HepG2 (cell line): ENCODE results near the gene ANKRD11. TPM values are rescaled to one million over a fixed set of nuclear protein-coding genes. Genes with fewer than 3 reads are reported as not detected.

Experiments
- AHDC1 ChIP-seq: sonication (generic); formaldehyde crosslinking; IDR thresholded peaks from 2 replicates; pipeline ENCODE4 v1.5.1; 2020; ENCODE audit warnings: mild to moderate bottlenecking, missing genetic modification reagents, borderline replicate concordance
- ETS1 ChIP-seq: sonication (generic); formaldehyde crosslinking; IDR thresholded peaks from 2 replicates; pipeline ENCODE4 v1.4.0; 2020; ENCODE audit warnings: missing genetic modification reagents
- HMG20B ChIP-seq: conservative IDR thresholded peaks from 2 replicates; pipeline ENCODE4 v1.6.1; 2016; ENCODE audit warnings: missing genetic modification reagents, missing compliant biosample characterization
- MTA3 ChIP-seq: sonication (generic); formaldehyde crosslinking; IDR thresholded peaks from 2 replicates; pipeline ENCODE4 v1.4.0; 2020; ENCODE audit warnings: missing genetic modification reagents
- MZF1 ChIP-seq: sonication (generic); formaldehyde crosslinking; IDR thresholded peaks from 2 replicates; pipeline ENCODE4 v1.8.1; 2023; ENCODE audit warnings: mild to moderate bottlenecking, missing genetic modification reagents, borderline replicate concordance
- NAIF1 ChIP-seq: sonication (generic); formaldehyde crosslinking; IDR thresholded peaks from 2 replicates; pipeline ENCODE4 v1.5.0; 2020; ENCODE audit warnings: mild to moderate bottlenecking, missing genetic modification reagents, borderline replicate concordance
- NR2F1 ChIP-seq, 2 experiments: fragments of 450-650 bp in 1 of 2; formaldehyde crosslinking in 1 of 2; IDR thresholded peaks; 2 replicates each; pipeline versions ENCODE4 v1.5.0 to v1.6.1; 2016 to 2020; ENCODE audit warnings: mild to moderate bottlenecking in 1 of 2, missing compliant biosample characterization in 1 of 2, missing genetic modification reagents in 1 of 2, moderate library complexity in 1 of 2
- POLR2AphosphoS5 ChIP-seq: IDR thresholded peaks from 2 replicates; pipeline ENCODE4 v1.6.1; 2012; ENCODE audit warnings: low read depth, low read length
- RXRA ChIP-seq: sonication (generic); formaldehyde crosslinking; IDR thresholded peaks from 2 replicates; pipeline ENCODE4 v1.5.1; 2020; ENCODE audit warnings: missing genetic modification reagents
- STAG1 ChIP-seq: sonication (generic); formaldehyde crosslinking; IDR thresholded peaks from 2 replicates; pipeline ENCODE4 v1.4.0; 2020; ENCODE audit warnings: missing genetic modification reagents
- XRCC5 ChIP-seq: fragments of 200-400 bp; formaldehyde crosslinking; optimal IDR thresholded peaks from 2 replicates; pipeline ENCODE3; 2017; ENCODE audit warnings: mild to moderate bottlenecking, low read length
- ZBTB42 ChIP-seq: sonication (generic); formaldehyde crosslinking; IDR thresholded peaks from 2 replicates; pipeline ENCODE4 v1.5.0; 2020; ENCODE audit warnings: mild to moderate bottlenecking, missing genetic modification reagents
- ZBTB49 ChIP-seq: sonication (generic); formaldehyde crosslinking; IDR thresholded peaks from 2 replicates; pipeline ENCODE4 v1.4.0; 2020; ENCODE audit warnings: missing genetic modification reagents, borderline replicate concordance
- ZC3H4 ChIP-seq: sonication (generic); formaldehyde crosslinking; IDR thresholded peaks from 2 replicates; pipeline ENCODE4 v1.4.0; 2020; ENCODE audit warnings: missing genetic modification reagents, borderline replicate concordance
- ZKSCAN1 ChIP-seq: fragments of 150-350 bp; IDR thresholded peaks from 2 replicates; pipeline ENCODE4 v1.6.1; 2014; ENCODE audit warnings: low read length
- ZNF10 ChIP-seq: sonication (generic); formaldehyde crosslinking; IDR thresholded peaks from 2 replicates; pipeline ENCODE4 v1.4.0; 2020; ENCODE audit warnings: mild to moderate bottlenecking, low read depth, missing genetic modification reagents, borderline replicate concordance
- ZNF263 ChIP-seq: sonication (generic); formaldehyde crosslinking; IDR thresholded peaks from 2 replicates; pipeline ENCODE4 v1.4.0; 2020; ENCODE audit warnings: missing genetic modification reagents
- ZNF329 ChIP-seq: sonication (generic); formaldehyde crosslinking; IDR thresholded peaks from 2 replicates; pipeline ENCODE4 v1.9.0; 2021; ENCODE audit warnings: low read depth, mild to moderate bottlenecking, missing genetic modification reagents
- ZNF724P ChIP-seq: sonication (generic); formaldehyde crosslinking; IDR thresholded peaks from 2 replicates; pipeline ENCODE4 v1.8.0; 2022; ENCODE audit warnings: missing genetic modification reagents, borderline replicate concordance
- ZNF782 ChIP-seq: sonication (generic); formaldehyde crosslinking; IDR thresholded peaks from 2 replicates; pipeline ENCODE4 v1.4.0; 2020; ENCODE audit warnings: missing genetic modification reagents, mild to moderate bottlenecking, borderline replicate concordance
- polyA plus RNA-seq, 8 experiments: library from polyadenylated mRNA; depleted of rRNA in 3 of 8; stranded (reverse) in 7 of 8; unstranded in 1 of 8; fragments of >200 nt; fragmentation: Illumina TruSeq in 4 of 8; extraction: Trizol in 4 of 8; gene quantifications; 2 replicates each; pipeline versions ENCODE4 v1.2.1 to v1.2.3, GENCODE V29; 2011 to 2016; ENCODE audit warnings: low read depth in 4 of 8, missing spikeins in 1 of 8, mixed read lengths in 1 of 8; ENCODE audit not compliant: insufficient read depth in 1 of 8
- total RNA-seq, 5 experiments: library from RNA; depleted of rRNA; stranded (reverse); fragments of >200 nt; fragmentation: Illumina TruSeq; extraction: Trizol; gene quantifications; 2 replicates each; pipeline ENCODE4 v1.2.3, GENCODE V29; 2016; ENCODE audit warnings: low read depth in 1 of 5

Gene ANKRD11
- total and polyA plus RNA-seq, 2 of the 13 experiments (the other 11 are each of a cell fraction or from before 2014, with no cell fraction given): 21.4 to 38.4 TPM

- TF ChIP-seq ZBTB49 (CRISPR knock-in tag) (no peak), XRCC5 (peak; percentile 22), MTA3 (CRISPR knock-in tag) (no peak), HMG20B (CRISPR knock-in tag) (no peak; the same call in 1 of the 2 replicates), NAIF1 (CRISPR knock-in tag) (no peak), ZNF10 (no peak), ZNF724P (peak; percentile 22; the same call in 1 of the 2 replicates), MZF1 (CRISPR knock-in tag) (peak; percentile 32; the same call in 1 of the 2 replicates), AHDC1 (CRISPR knock-in tag) (0 out of 2 replicates have a peak, but pooled peaks have one; percentile 11), ZKSCAN1 (peak; percentile 13; the same call in 1 of the 2 replicates), ZBTB42 (CRISPR knock-in tag) (peak; percentile 54; the same call in 1 of the 2 replicates), ZC3H4 (CRISPR knock-in tag) (no peak), ETS1 (peak; percentile 81; the same call in 1 of the 2 replicates), POLR2AphosphoS5 (peak; percentile 93), ZNF263 (CRISPR knock-in tag) (peak; percentile 92), NR2F1 (CRISPR knock-in tag; IDR thresholded peaks at IDR 0.05) (no peak), ZNF782 (CRISPR knock-in tag) (no peak), RXRA (peak; percentile 85), ZNF329 (peak; percentile 79), STAG1 (CRISPR knock-in tag) (peak; percentile 27; the same call in 1 of the 2 replicates)
These were observed 249.0 kb downstream of the ANKRD11 start (continued) for GRCh38 chr16:89241187-89242007.
